ENCODE measurements around the gene HSPA2. TPM values are rescaled to one million over a fixed set of nuclear protein-coding genes. Genes with fewer than 3 reads are reported as not detected.

Gene HSPA2
- total RNA-seq, 1 experiment from 2014 or later = 8.7 TPM

DNA sequence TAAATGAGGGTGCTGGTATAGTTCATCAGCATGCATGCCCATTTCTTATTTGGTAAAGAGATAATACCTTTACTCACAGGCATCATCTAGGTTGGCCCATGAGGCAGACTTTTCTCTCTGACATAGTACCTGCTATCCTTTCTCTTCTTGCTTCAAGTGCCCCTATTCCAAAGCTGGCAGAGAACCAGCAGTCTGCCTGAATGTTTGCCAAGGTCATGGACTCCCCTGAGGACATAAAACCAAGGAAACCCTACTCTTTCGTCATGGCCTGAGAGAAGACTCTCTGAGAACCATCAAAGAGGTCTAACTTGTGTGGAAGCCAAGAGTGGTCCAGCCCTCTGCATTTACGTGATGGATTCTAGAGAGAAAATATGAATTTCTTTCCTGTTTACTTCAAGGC is 21.1 kb downstream of the HSPA2 start:
- ChIA-PET CTCF (no interaction called here), POLR2A (interaction anchor here (0.6 kb wide), 1 partner anchor 13 kb away, joined by 3 read pairs; no protein-coding TSS in a partner anchor)

DNA sequence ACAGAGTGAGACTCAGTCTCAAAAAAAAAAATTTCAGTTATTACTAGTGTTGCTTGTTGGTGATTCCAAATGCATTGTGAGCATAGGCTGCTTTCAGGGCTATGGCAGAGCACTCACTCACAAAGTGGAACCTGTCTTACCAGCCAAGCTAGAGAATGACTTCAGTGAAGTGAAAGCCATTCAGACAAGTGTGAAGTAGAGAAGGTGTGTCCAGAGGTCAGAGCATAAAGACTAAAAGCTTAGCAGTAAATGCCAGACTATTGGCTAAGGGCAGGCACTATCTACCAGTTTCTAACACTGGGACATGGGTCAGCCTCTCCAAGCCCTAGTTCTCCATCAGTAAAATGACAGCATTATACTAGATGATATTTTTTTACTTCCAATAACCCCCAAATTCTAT is 21.9 kb downstream of the HSPA2 start:
- Histone ChIP-seq H3K9me3 (no peaks in the 10 kb centered on the region), H3K4me3 (ENCODE audit: low read depth, low read length) (no peak overlapping the region), H3K36me3 (ENCODE audit: control insufficient read depth, insufficient read depth, low read length) (no peaks in the 10 kb centered on the region), H3K27me3 (replicated peaks; ENCODE audit: control insufficient read depth, insufficient read depth, low read length) (no peaks in the 10 kb centered on the region), H3K4me1 (no peaks in the 10 kb centered on the region)
- intact Hi-C loops (cut with micrococcal nuclease; ENCODE audit: unreplicated experiment) = loop anchor here (1.0 kb wide), 1 partner anchor 12 kb away; no protein-coding TSS in a partner anchor
- Mint-ChIP-seq H3K9me3 (ENCODE audit: unreplicated experiment) (no peaks in the 10 kb centered on the region), H3K4me1 (ENCODE audit: low read depth, unreplicated experiment) (no peaks in the 10 kb centered on the region), H3K27me3 (ENCODE audit: insufficient read depth, unreplicated experiment) (no peaks in the 10 kb centered on the region), H3K4me3 (ENCODE audit: unreplicated experiment) (no peak overlapping the region), H3K27ac (ENCODE audit: unreplicated experiment) (no peak overlapping the region), H3K36me3 (ENCODE audit: insufficient read depth, unreplicated experiment) (no peaks in the 10 kb centered on the region)
- peak in 1 of 2 experiments; percentile 48 for DNase-seq
- ChIA-PET POLR2A (no interaction called here), CTCF (no interaction called here)
- TF ChIP-seq, protein P1, sequence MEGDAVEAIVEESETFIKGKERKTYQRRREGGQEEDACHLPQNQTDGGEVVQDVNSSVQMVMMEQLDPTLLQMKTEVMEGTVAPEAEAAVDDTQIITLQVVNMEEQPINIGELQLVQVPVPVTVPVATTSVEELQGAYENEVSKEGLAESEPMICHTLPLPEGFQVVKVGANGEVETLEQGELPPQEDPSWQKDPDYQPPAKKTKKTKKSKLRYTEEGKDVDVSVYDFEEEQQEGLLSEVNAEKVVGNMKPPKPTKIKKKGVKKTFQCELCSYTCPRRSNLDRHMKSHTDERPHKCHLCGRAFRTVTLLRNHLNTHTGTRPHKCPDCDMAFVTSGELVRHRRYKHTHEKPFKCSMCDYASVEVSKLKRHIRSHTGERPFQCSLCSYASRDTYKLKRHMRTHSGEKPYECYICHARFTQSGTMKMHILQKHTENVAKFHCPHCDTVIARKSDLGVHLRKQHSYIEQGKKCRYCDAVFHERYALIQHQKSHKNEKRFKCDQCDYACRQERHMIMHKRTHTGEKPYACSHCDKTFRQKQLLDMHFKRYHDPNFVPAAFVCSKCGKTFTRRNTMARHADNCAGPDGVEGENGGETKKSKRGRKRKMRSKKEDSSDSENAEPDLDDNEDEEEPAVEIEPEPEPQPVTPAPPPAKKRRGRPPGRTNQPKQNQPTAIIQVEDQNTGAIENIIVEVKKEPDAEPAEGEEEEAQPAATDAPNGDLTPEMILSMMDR (IDR thresholded peaks at IDR 0.05; ENCODE audit: insufficient read depth in 1 of 2, low read depth in 1 of 2, low read length in 1 of 2, severe bottlenecking in 1 of 2, unreplicated experiment in 1 of 2) = no peak
- no TSS peak for BruUV-seq (replicated peaks)

More for the DNA sequence above, 21.1 kb downstream of the HSPA2 start:
- H3K9me3 Mint-ChIP-seq (ENCODE audit: unreplicated experiment) = no peaks in the 10 kb centered on the region
- H3K27me3 Mint-ChIP-seq (ENCODE audit: insufficient read depth, unreplicated experiment) = no peaks in the 10 kb centered on the region
- no TSS peak for BruUV-seq (replicated peaks)
- TF ChIP-seq, protein P1 (IDR thresholded peaks at IDR 0.05; ENCODE audit: insufficient read depth in 1 of 2, low read depth in 1 of 2, low read length in 1 of 2, severe bottlenecking in 1 of 2, unreplicated experiment in 1 of 2) = no peak
- DNase-seq = no peak
- no peak overlapping the region for H3K4me3 ChIP-seq (ENCODE audit: low read depth, low read length)
- H3K36me3 Mint-ChIP-seq (ENCODE audit: insufficient read depth, unreplicated experiment) = no peaks in the 10 kb centered on the region
- no peaks in the 10 kb centered on the region for H3K27me3 ChIP-seq (replicated peaks; ENCODE audit: control insufficient read depth, insufficient read depth, low read length)
- no peaks in the 10 kb centered on the region for H3K4me1 ChIP-seq
- H3K36me3 ChIP-seq (ENCODE audit: control insufficient read depth, insufficient read depth, low read length) = no peaks in the 10 kb centered on the region
- intact Hi-C loops (cut with micrococcal nuclease; ENCODE audit: unreplicated experiment) = loop anchor here (1.0 kb wide), 1 partner anchor 11 kb away; no protein-coding TSS in a partner anchor
- H3K4me3 Mint-ChIP-seq (ENCODE audit: unreplicated experiment) = no peak overlapping the region
- H3K4me1 Mint-ChIP-seq (ENCODE audit: low read depth, unreplicated experiment) = no peaks in the 10 kb centered on the region
- no peaks in the 10 kb centered on the region for H3K9me3 ChIP-seq
- peak overlapping the region; percentile 9 for H3K27ac Mint-ChIP-seq (ENCODE audit: unreplicated experiment)

DNA sequence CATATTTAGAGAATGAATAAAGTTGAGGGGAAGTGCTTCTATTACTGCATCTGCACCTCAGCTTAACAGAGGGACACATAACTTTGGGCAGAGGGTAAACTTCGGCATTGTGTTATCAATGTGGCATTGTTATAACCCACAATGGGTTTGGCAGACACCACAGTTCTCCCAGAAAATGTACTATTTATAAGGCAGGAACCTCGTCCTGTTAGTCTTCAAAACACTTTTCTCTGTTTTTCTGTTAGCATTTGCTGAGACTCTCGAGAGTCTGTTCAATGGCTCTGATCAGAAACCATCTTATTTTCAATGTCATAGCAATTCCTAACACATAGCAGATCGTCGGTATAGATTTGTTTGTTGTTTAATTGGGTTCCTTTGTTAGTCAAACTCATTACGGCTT is 23.2 kb downstream of the HSPA2 start:
- Mint-ChIP-seq H3K4me1 (ENCODE audit: low read depth, unreplicated experiment) (no peaks in the 10 kb centered on the region), H3K9me3 (ENCODE audit: unreplicated experiment) (no peaks in the 10 kb centered on the region), H3K36me3 (ENCODE audit: insufficient read depth, unreplicated experiment) (no peaks in the 10 kb centered on the region), H3K27ac (ENCODE audit: unreplicated experiment) (no peak overlapping the region), H3K27me3 (ENCODE audit: insufficient read depth, unreplicated experiment) (no peaks in the 10 kb centered on the region), H3K4me3 (ENCODE audit: unreplicated experiment) (no peak overlapping the region)
- no peaks in the 10 kb centered on the region for H3K36me3 ChIP-seq (ENCODE audit: control insufficient read depth, insufficient read depth, low read length)
- intact Hi-C loops (cut with micrococcal nuclease; ENCODE audit: unreplicated experiment) = no loop called here
- no peak overlapping the region for H3K4me3 ChIP-seq (ENCODE audit: low read depth, low read length)
- no peaks in the 10 kb centered on the region; the same call in 1 of the 2 replicates for H3K4me1 ChIP-seq
- TF ChIP-seq, protein P1 (IDR thresholded peaks at IDR 0.05; ENCODE audit: insufficient read depth in 1 of 2, low read depth in 1 of 2, low read length in 1 of 2, severe bottlenecking in 1 of 2, unreplicated experiment in 1 of 2) = no peak
- no peaks in the 10 kb centered on the region for H3K9me3 ChIP-seq
- ChIA-PET POLR2A (no interaction called here), CTCF (no interaction called here)
- H3K27me3 ChIP-seq (replicated peaks; ENCODE audit: control insufficient read depth, insufficient read depth, low read length) = no peaks in the 10 kb centered on the region
- BruUV-seq (replicated peaks) = no TSS peak
- DNase-seq = no peak
